ENCODE measurements around the gene GOSR1.
"Not testable (repeated sequence)": the region's sequence is repeated elsewhere in the genome, so short reads cannot be mapped to it uniquely, and the experiment has no call there.

Gene GOSR1

GRCh38 chr17:30477083-30477773 is at the start of gene GOSR1:
Gene GOSR1 (plus strand): TSS chr17:30477408. CDS start chr17:30477434, 26 bp downstream.
- peak within 1 kb of the TSS; percentile 89 for H3K27ac ChIP-seq

GRCh38 chr17:30427611-30428010 is 49.6 kb upstream of the GOSR1 start:
- no peak overlapping the region for H3K27ac ChIP-seq
- TF ChIP-seq CTCF (conservative IDR thresholded peaks at IDR 0.05), result no peak
- no peak for TF ChIP-seq ZFX (IDR thresholded peaks at IDR 0.05)

More at GRCh38 chr17:30477083-30477773, at the start of gene GOSR1:
- TF ChIP-seq CTCF (conservative IDR thresholded peaks at IDR 0.05), result peak; percentile 92
- TF ChIP-seq ZFX (IDR thresholded peaks at IDR 0.05), result peak; percentile 90

- H3K27ac ChIP-seq, result no peak overlapping the region
- TF ChIP-seq CTCF (conservative IDR thresholded peaks at IDR 0.05) (no peak), ZFX (IDR thresholded peaks at IDR 0.05) (no peak)
Observed at GRCh38 chr17:30429155-30429554, 48.1 kb upstream of the GOSR1 start.

GRCh38 chr17:30433514-30433913 is 43.7 kb upstream of the GOSR1 start:
- no peak overlapping the region for H3K27ac ChIP-seq
- TF ChIP-seq ZFX (IDR thresholded peaks at IDR 0.05) (no peak), CTCF (conservative IDR thresholded peaks at IDR 0.05) (no peak)

- no peak overlapping the region for H3K27ac ChIP-seq
- TF ChIP-seq ZFX (IDR thresholded peaks at IDR 0.05) (no peak), CTCF (conservative IDR thresholded peaks at IDR 0.05) (no peak)
Observed at GRCh38 chr17:30436729-30437128, 40.5 kb upstream of the GOSR1 start.

GRCh38 chr17:30443721-30444120 is 33.5 kb upstream of the GOSR1 start:
- no peak for TF ChIP-seq ZFX (IDR thresholded peaks at IDR 0.05)
- TF ChIP-seq CTCF (conservative IDR thresholded peaks at IDR 0.05), result no peak
- H3K27ac ChIP-seq, result no peak overlapping the region

- H3K27ac ChIP-seq, result not testable (repeated sequence)
Observed at GRCh38 chr17:30446640-30447039, 30.6 kb upstream of the GOSR1 start.

GRCh38 chr17:30449480-30449879 is 27.7 kb upstream of the GOSR1 start:
- TF ChIP-seq ZFX (IDR thresholded peaks at IDR 0.05) (no peak), CTCF (conservative IDR thresholded peaks at IDR 0.05) (no peak)
- no peak overlapping the region for H3K27ac ChIP-seq

All from C4-2B (cell line).